ENCODE results near the gene KNL1.

DNA sequence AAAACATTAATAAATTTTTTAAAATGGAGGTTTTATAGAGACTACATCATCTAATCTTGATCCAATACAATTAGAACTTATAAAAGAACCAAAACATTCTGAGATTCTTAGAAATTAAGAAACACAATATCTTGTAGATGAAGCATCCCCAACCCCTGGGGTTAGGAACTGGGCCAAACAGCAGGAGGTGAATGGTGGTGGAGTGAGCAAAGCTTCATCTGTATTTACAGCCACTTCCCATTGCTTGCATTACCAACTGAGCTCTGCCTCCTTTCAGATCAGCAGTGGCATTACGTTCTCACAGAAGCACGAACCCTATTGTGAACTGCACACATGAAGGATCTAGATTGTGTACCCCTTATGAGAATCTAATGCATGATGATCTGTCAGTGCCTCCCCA is 36.3 kb downstream of the KNL1 start:
- TF ChIP-seq, protein P1, sequence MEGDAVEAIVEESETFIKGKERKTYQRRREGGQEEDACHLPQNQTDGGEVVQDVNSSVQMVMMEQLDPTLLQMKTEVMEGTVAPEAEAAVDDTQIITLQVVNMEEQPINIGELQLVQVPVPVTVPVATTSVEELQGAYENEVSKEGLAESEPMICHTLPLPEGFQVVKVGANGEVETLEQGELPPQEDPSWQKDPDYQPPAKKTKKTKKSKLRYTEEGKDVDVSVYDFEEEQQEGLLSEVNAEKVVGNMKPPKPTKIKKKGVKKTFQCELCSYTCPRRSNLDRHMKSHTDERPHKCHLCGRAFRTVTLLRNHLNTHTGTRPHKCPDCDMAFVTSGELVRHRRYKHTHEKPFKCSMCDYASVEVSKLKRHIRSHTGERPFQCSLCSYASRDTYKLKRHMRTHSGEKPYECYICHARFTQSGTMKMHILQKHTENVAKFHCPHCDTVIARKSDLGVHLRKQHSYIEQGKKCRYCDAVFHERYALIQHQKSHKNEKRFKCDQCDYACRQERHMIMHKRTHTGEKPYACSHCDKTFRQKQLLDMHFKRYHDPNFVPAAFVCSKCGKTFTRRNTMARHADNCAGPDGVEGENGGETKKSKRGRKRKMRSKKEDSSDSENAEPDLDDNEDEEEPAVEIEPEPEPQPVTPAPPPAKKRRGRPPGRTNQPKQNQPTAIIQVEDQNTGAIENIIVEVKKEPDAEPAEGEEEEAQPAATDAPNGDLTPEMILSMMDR (IDR thresholded peaks at IDR 0.05; ENCODE audit: low read length): no peak
- TF ChIP-seq EZH2 (IDR thresholded peaks at IDR 0.05; ENCODE audit: borderline replicate concordance, low read length): no peak
